Fibroblast of lung (primary cell): ENCODE data around the gene CPNE4. TPM values are rescaled to one million over a fixed set of nuclear protein-coding genes. Genes with fewer than 3 reads are reported as not detected.

ENCODE experiments used
- DNase-seq, 2 donors: peaks; one replicate each; pipeline versions ENCODE4 v3.0.0 to v3.0.0-alpha.2; 2010; ENCODE audit warnings: low read depth in 2 of 2
- H2AFZ ChIP-seq: 2 replicates; pipeline ENCODE4 v1.5.1; 2012; ENCODE audit warnings: low read length, control low read depth, inconsistent platforms
- H3K27ac ChIP-seq: 2 replicates; pipeline ENCODE4 v1.5.1; 2011; ENCODE audit warnings: low read length, control low read depth; ENCODE audit not compliant: insufficient read depth
- H3K27me3 ChIP-seq: 2 replicates; pipeline ENCODE4 v1.5.1; 2011; ENCODE audit warnings: mild to moderate bottlenecking, low read length; ENCODE audit not compliant: control insufficient read depth, insufficient read depth
- H3K36me3 ChIP-seq: 2 replicates; pipeline ENCODE4 v1.5.1; 2011; ENCODE audit warnings: low read length; ENCODE audit not compliant: control insufficient read depth, insufficient read depth
- H3K4me1 ChIP-seq: 2 replicates; pipeline ENCODE4 v1.5.1; 2011; ENCODE audit warnings: low read length; ENCODE audit not compliant: control insufficient read depth, insufficient read depth; ENCODE audit errors: extremely low read depth
- H3K4me2 ChIP-seq: 2 replicates; pipeline ENCODE4 v1.5.1; 2011; ENCODE audit warnings: low read length, control low read depth; ENCODE audit not compliant: insufficient read depth; ENCODE audit errors: extremely low read depth
- H3K4me3 ChIP-seq, 4 experiments: fragments of 200-600 bp in 1 of 4; sonication (generic) in 1 of 4; replicated peaks in 1 of 4; 2 replicates each; pipeline ENCODE4 v1.5.1; 2011 to 2016; ENCODE audit warnings: low read length in 4 of 4, low read depth in 3 of 4, mild to moderate bottlenecking in 3 of 4, control low read depth in 2 of 4, inconsistent platforms in 1 of 4, mixed read lengths in 1 of 4; ENCODE audit not compliant: insufficient read depth in 1 of 4; ENCODE audit errors: control extremely low read depth in 1 of 4
- H3K79me2 ChIP-seq: 2 replicates; pipeline ENCODE4 v1.5.1; 2012; ENCODE audit warnings: mild to moderate bottlenecking, low read length, inconsistent platforms; ENCODE audit not compliant: control insufficient read depth, insufficient read depth
- H3K9ac ChIP-seq: 2 replicates; pipeline ENCODE4 v1.5.1; 2011; ENCODE audit warnings: mild to moderate bottlenecking, low read length, control low read depth; ENCODE audit not compliant: insufficient read depth
- H3K9me3 ChIP-seq: 2 replicates; pipeline ENCODE4 v1.5.1; 2012; ENCODE audit warnings: low read depth, low read length; ENCODE audit not compliant: control insufficient read depth, insufficient read depth
- H4K20me1 ChIP-seq: 2 replicates; pipeline ENCODE4 v1.5.1; 2011; ENCODE audit warnings: low read length; ENCODE audit not compliant: control insufficient read depth, insufficient read depth; ENCODE audit errors: extremely low read depth
- CTCF ChIP-seq, 2 donors: IDR thresholded peaks in 1 of 2; conservative IDR thresholded peaks in 1 of 2; 1 replicate in 1 of 2; 2 replicates in 1 of 2; pipeline ENCODE4 v1.5.1; 2011 to 2012; ENCODE audit warnings: low read length in 2 of 2, control low read depth in 1 of 2, inconsistent platforms in 1 of 2, low read depth in 1 of 2, mild to moderate bottlenecking in 1 of 2
- EZH2 ChIP-seq: IDR thresholded peaks from 2 replicates; pipeline ENCODE4 v1.5.1; 2012; ENCODE audit warnings: low read length, control low read depth, mild to moderate bottlenecking; ENCODE audit errors: missing control alignments
- polyA plus RNA-seq, 2 donors: library from polyadenylated mRNA; depleted of rRNA in 1 of 2; stranded (reverse) in 1 of 2; unstranded in 1 of 2; fragments of >200 nt; gene quantifications; 2 replicates each; pipeline ENCODE4 v1.2.1, GENCODE V29; 2011 to 2012; ENCODE audit warnings: missing spikeins in 1 of 2
- total RNA-seq: library from RNA; depleted of rRNA; stranded (reverse); fragments of >200 nt; gene quantifications from 2 replicates; pipeline ENCODE4 v1.2.1, GENCODE V29; 2014

The CPNE4 gene
- total and polyA plus RNA-seq, 2 donors (not counting 1 experiment from before 2014, with no cell fraction given): 0.17 TPM; not detected in 1

DNA sequence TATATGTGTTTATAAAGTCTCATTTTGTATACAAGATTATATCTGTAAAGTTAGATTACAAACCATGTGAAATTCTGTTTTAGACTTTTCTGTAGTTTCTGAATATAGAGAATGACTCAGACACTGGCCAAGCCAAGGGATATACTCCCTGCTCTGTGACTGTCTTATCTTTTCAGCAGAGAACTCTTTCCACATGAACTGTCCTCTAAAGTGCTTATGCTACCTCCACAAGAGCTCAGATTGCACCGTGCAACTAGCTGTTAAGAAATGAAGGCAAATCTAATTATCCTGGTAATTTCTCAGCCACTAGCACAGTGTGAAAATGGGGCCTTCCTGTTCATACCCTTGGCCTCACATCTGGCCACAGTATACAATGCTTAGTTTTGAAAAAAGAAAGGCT, 44.3 kb upstream of the CPNE4 start:
- no peak overlapping the region for H3K27ac ChIP-seq
- peak in 1 of 2 donors; percentile 63 for DNase-seq
- no peak overlapping the region for H3K4me3 ChIP-seq
- no peaks in the 10 kb centered on the region for H4K20me1 ChIP-seq
- no peak overlapping the region for H2AFZ ChIP-seq
- no peaks in the 10 kb centered on the region for H3K79me2 ChIP-seq
- H3K4me2 ChIP-seq: no peak overlapping the region
- H3K27me3 ChIP-seq: no peaks in the 10 kb centered on the region
- no peaks in the 10 kb centered on the region for H3K9me3 ChIP-seq
- TF ChIP-seq EZH2 (no peak), CTCF (conservative IDR thresholded peaks at IDR 0.05 in 1 of 2, IDR thresholded peaks at IDR 0.05 in 1 of 2; ENCODE audit: low read depth in 1 of 2, low read length in 2 of 2) (no peak)
- H3K4me1 ChIP-seq: no peaks in the 10 kb centered on the region
- no peaks in the 10 kb centered on the region for H3K36me3 ChIP-seq
- no peak overlapping the region for H3K9ac ChIP-seq

DNA sequence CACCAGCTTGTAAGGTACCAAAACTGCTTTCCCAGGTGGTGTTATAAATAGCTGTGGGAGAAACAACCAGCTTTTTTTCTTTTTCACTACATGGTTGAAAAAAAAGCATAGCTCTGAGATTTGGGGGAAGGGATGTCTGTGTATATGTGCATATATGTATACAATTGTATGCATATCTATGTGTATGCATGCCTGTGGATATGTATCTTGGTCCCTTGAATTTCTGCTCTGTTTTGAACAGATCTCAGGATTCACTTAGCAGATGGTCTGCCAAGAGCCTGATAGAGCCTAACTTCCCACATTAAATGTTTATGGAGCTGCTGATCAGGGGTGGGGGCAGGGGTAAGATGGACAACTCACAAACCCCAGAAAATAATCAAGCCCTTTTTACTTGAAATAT, 39.0 kb upstream of the CPNE4 start:
- Histone ChIP-seq H3K9ac (no peak overlapping the region), H2AFZ (no peak overlapping the region), H3K79me2 (no peaks in the 10 kb centered on the region), H4K20me1 (no peaks in the 10 kb centered on the region), H3K4me2 (no peak overlapping the region), H3K4me3 (no peak overlapping the region), H3K27ac (no peak overlapping the region), H3K4me1 (no peaks in the 10 kb centered on the region), H3K36me3 (no peaks in the 10 kb centered on the region), H3K27me3 (no peaks in the 10 kb centered on the region), H3K9me3 (no peaks in the 10 kb centered on the region)
- no peak for TF ChIP-seq CTCF (conservative IDR thresholded peaks at IDR 0.05 in 1 of 2, IDR thresholded peaks at IDR 0.05 in 1 of 2; ENCODE audit: low read depth in 1 of 2, low read length in 2 of 2)
- TF ChIP-seq EZH2: no peak
- no peak for DNase-seq

GRCh38 chr3:132071043-132071442, 36.2 kb upstream of the CPNE4 start:
- DNase-seq: no peak
- no peak overlapping the region for H2AFZ ChIP-seq

More at GRCh38 chr3:132071043-132071442, 36.2 kb upstream of the CPNE4 start:
- no peak for TF ChIP-seq EZH2
- TF ChIP-seq CTCF (conservative IDR thresholded peaks at IDR 0.05 in 1 of 2, IDR thresholded peaks at IDR 0.05 in 1 of 2; ENCODE audit: low read depth in 1 of 2, low read length in 2 of 2): no peak
- peaks cover 1% of the 10 kb centered on the region for H4K20me1 ChIP-seq
- H3K9ac ChIP-seq: no peak overlapping the region
- no peak overlapping the region for H3K4me2 ChIP-seq
- H3K4me1 ChIP-seq: no peaks in the 10 kb centered on the region
- H3K79me2 ChIP-seq: no peaks in the 10 kb centered on the region
- no peaks in the 10 kb centered on the region for H3K27me3 ChIP-seq
- no peaks in the 10 kb centered on the region for H3K36me3 ChIP-seq
- no peaks in the 10 kb centered on the region for H3K9me3 ChIP-seq
- H3K27ac ChIP-seq: no peak overlapping the region
- H3K4me3 ChIP-seq: no peak overlapping the region
